Large intestine (tissue), 3 donors: Measurements from ENCODE around the gene TTYH2. TPM values are rescaled to one million over a fixed set of nuclear protein-coding genes. Genes with fewer than 3 reads are reported as not detected.
"Not testable (repeated sequence)": the region's sequence is repeated elsewhere in the genome, so short reads cannot be mapped to it uniquely, and the experiment has no call there.

Experiments used
- DNase-seq, 2 donors: peaks; one replicate each; pipeline versions ENCODE4 v3.0.0 to v3.0.0-alpha.2; 2013
- H3K27ac ChIP-seq: one replicate; pipeline ENCODE4 v1.5.1; 2013; ENCODE audit warnings: low read length
- H3K27me3 ChIP-seq: 2 replicates; pipeline ENCODE4 v1.6.1; 2013; ENCODE audit warnings: low read length; ENCODE audit not compliant: control insufficient read depth, insufficient read depth
- H3K36me3 ChIP-seq: 2 replicates; pipeline ENCODE4 v1.6.1; 2013; ENCODE audit warnings: low read length; ENCODE audit not compliant: control insufficient read depth, insufficient read depth
- H3K4me1 ChIP-seq: one replicate; pipeline ENCODE4 v1.6.1; 2013; ENCODE audit warnings: low read length; ENCODE audit not compliant: control insufficient read depth, insufficient read depth
- H3K4me3 ChIP-seq: one replicate; pipeline ENCODE4 v1.5.1; 2013; ENCODE audit warnings: low read length
- H3K9me3 ChIP-seq: one replicate; pipeline ENCODE4 v1.6.1; 2013; ENCODE audit warnings: mild to moderate bottlenecking, low read depth, low read length, moderate library complexity; ENCODE audit not compliant: control insufficient read depth
- WGBS: methylation state at CpG from one replicate; pipeline ENCODE4 v1.1.5; 2013; ENCODE audit warnings: low lambda C conversion rate; ENCODE audit not compliant: insufficient coverage; 5-methylcytosine and 5-hydroxymethylcytosine counted together
- polyA plus RNA-seq: library from polyadenylated mRNA; unstranded; fragments of 120-200 nt; gene quantifications from one replicate; pipeline ENCODE4 v1.2.1, GENCODE V29; 2013

TTYH2 gene
- polyA plus RNA-seq, 1 donor: 60.8 TPM

GRCh38 chr17:74257311-74257710, 43.9 kb downstream of the TTYH2 start:
- no peaks in the 10 kb centered on the region for H3K27me3 ChIP-seq
- H3K9me3 ChIP-seq: no peaks in the 10 kb centered on the region
- no peak for DNase-seq
- H3K4me1 ChIP-seq: no peaks in the 10 kb centered on the region
- no CpG with 5 or more reads among the region's 10 CpGs for WGBS
- no peak overlapping the region for H3K27ac ChIP-seq
- peaks cover 48% of the 10 kb centered on the region for H3K36me3 ChIP-seq
- H3K4me3 ChIP-seq: no peak overlapping the region

- no peaks in the 10 kb centered on the region for H3K4me1 ChIP-seq
- H3K27ac ChIP-seq: no peak overlapping the region
- DNase-seq: no peak
- H3K27me3 ChIP-seq: no peaks in the 10 kb centered on the region
- H3K9me3 ChIP-seq: no peaks in the 10 kb centered on the region
- H3K4me3 ChIP-seq: no peak overlapping the region
- WGBS: no CpG with 5 or more reads among the region's 21 CpGs
- peaks cover 30% of the 10 kb centered on the region for H3K36me3 ChIP-seq
Observed at GRCh38 chr17:74259667-74260524, 46.5 kb downstream of the TTYH2 start.

- no peak for DNase-seq
- Histone ChIP-seq H3K36me3 (peaks cover 27% of the 10 kb centered on the region), H3K4me1 (no peaks in the 10 kb centered on the region), H3K27ac (no peak overlapping the region), H3K4me3 (no peak overlapping the region), H3K9me3 (no peaks in the 10 kb centered on the region), H3K27me3 (no peaks in the 10 kb centered on the region)
- no CpG with 5 or more reads among the region's 6 CpGs for WGBS
Observed at GRCh38 chr17:74260525-74260850, 47.1 kb downstream of the TTYH2 start.

DNA sequence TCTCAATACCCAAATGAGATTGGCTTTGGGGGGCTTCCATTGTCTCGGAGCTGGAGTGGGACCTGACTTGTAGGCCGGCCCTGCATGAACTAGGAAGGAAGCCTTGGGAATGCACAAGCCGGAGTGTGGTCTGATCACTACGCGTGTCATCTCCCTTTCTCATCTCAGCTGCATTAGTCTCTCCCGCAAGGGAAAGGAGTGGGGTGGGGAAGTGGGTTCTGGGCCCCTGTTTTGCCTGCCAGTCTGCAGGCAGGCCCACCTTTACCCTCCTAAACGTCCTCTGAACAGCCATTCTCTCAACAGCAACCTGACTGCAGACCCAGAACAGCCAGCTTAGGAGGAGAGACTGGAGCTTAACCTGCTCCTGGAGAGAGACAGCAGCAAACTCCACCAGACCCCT, 49.2 kb downstream of the TTYH2 start:
- Histone ChIP-seq H3K4me3 (no peak overlapping the region), H3K9me3 (no peaks in the 10 kb centered on the region), H3K36me3 (peaks cover 16% of the 10 kb centered on the region), H3K27me3 (no peaks in the 10 kb centered on the region), H3K4me1 (no peaks in the 10 kb centered on the region), H3K27ac (no peak overlapping the region)
- DNase-seq: no peak
- no CpG with 5 or more reads among the region's 7 CpGs for WGBS

DNA sequence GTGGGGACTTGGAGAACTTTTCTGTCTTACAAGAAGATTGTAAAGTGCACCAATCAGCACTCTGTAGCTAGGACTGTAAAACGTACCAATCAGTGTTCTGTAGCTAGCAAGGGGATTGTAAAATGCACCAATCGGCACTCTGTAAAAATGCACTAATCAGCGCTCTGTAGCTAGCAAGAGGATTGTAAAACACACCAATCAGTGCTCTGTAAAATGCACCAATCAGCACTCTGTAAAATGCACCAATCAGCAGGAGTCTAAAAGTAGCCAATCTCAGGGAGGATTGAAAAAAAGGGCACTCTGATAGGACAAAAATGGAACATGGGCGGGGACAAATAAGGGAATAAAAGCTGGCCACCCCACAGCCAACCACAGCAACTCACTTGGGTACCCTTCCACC, 53.7 kb downstream of the TTYH2 start:
- H3K27ac ChIP-seq, DNase-seq, H3K27me3 ChIP-seq, H3K4me1 ChIP-seq, H3K4me3 ChIP-seq, H3K9me3 ChIP-seq, H3K36me3 ChIP-seq: not testable (repeated sequence)
- 60% methylated on average over 1 of the region's 4 CpGs for WGBS

DNA sequence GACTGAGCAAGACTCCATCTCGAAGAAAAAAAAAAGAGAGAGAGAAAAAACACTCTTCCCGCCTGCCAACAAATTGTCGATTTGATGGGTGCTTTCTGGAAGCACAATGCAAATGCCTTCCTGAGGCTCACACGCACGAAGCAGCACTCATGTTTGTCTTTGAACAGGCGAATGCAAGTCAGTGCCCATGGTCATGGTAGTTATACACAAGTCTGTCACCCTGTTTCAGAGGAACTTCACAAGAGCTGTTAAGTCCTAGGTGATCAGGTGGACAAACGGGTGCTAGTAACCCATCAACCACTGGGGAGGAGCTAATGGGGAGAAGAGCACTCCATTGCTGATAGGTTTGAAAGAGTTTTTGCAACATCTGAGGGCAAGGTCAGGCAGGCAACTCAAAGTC, 54.2 kb downstream of the TTYH2 start:
- Histone ChIP-seq H3K27ac (no peak overlapping the region), H3K9me3 (no peaks in the 10 kb centered on the region), H3K36me3 (no peaks in the 10 kb centered on the region), H3K4me3 (no peak overlapping the region), H3K27me3 (no peaks in the 10 kb centered on the region), H3K4me1 (no peaks in the 10 kb centered on the region)
- no peak for DNase-seq
- 100% methylated on average over 2 of the region's 7 CpGs for WGBS

DNA sequence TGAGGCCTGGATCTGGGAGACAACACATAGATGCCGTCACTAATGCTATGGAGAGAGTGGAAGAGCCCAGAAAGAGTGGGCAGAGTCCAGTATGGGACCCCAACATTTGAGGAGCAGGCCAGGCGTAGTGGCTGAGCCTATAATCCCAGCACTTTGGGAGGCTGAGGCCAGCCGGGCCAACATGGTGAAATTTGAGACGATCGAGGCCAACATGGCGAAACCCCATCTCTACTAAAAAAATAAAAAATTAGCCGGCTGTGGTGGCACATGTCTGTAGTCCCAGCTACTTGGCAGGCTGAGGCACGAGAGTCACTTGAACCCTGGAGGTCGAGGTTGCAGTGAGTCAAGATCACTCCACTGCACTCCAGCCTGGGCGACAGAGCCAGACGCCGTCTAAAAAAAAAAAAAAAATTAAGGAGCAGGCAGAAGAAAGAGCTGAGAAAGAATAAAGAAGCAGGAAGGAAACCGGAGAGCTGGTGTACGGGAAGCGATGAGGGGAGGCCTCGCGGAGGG, 54.7 kb downstream of the TTYH2 start:
- H3K4me1 ChIP-seq: no peaks in the 10 kb centered on the region
- 85% methylated on average over 4 of the region's 17 CpGs for WGBS
- H3K9me3 ChIP-seq: no peaks in the 10 kb centered on the region
- no peak for DNase-seq
- no peaks in the 10 kb centered on the region for H3K36me3 ChIP-seq
- H3K4me3 ChIP-seq: no peak overlapping the region
- H3K27ac ChIP-seq: no peak overlapping the region
- no peaks in the 10 kb centered on the region for H3K27me3 ChIP-seq

GRCh38 chr17:74268558-74268957, 55.2 kb downstream of the TTYH2 start:
- no peaks in the 10 kb centered on the region for H3K9me3 ChIP-seq
- DNase-seq: no peak
- H3K36me3 ChIP-seq: no peaks in the 10 kb centered on the region
- H3K27me3 ChIP-seq: no peaks in the 10 kb centered on the region
- H3K4me3 ChIP-seq: no peak overlapping the region
- H3K4me1 ChIP-seq: no peaks in the 10 kb centered on the region
- WGBS: no CpG with 5 or more reads among the region's 8 CpGs
- no peak overlapping the region for H3K27ac ChIP-seq

DNA sequence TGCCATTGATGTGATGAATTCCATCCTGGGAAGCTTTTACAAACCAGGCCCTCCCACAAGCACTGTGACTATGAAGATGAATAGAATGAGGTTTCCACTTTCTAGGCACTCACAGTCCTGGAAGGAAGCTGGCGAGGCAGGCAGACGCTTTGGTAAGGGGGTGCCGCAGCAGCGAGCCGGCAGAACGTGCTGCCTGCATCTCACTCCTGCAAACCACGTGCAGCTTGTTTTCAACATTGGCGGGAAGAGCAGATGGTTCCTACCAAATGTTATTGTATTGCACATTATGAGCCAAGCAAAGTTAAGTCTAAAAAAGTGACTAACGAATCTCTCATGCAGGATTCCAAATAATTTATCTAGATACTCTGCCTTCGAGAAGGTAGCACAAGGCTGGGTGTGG, 57.0 kb downstream of the TTYH2 start:
- Histone ChIP-seq H3K27ac (no peak overlapping the region), H3K27me3 (peaks cover 9% of the 10 kb centered on the region), H3K4me3 (no peak overlapping the region), H3K36me3 (no peaks in the 10 kb centered on the region), H3K9me3 (no peaks in the 10 kb centered on the region), H3K4me1 (peaks cover 7% of the 10 kb centered on the region)
- no CpG with 5 or more reads among the region's 10 CpGs for WGBS
- DNase-seq: no peak

DNA sequence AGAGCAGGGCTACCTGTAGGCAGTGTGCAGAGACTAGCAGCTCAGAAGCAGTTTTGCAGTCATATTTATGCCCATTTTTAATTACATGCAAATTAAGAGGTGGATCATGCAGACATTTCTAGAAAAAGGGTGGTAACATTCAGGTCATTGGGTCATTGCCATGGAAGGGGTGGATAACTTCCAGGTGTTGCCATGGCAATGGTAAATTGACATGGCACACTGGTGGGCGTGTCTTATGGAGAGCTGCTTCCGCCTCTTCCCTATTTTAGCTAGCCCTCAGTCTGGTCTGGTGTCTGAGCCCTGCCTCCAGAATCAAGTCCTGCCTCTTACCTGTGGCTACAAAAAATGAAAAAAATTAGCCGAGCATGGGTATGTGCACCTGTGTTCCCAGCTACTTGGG, 57.9 kb downstream of the TTYH2 start:
- no peak for DNase-seq
- no CpG with 5 or more reads among the region's 3 CpGs for WGBS
- Histone ChIP-seq H3K4me3 (no peak overlapping the region), H3K36me3 (no peaks in the 10 kb centered on the region), H3K27ac (no peak overlapping the region), H3K4me1 (peaks cover 7% of the 10 kb centered on the region), H3K27me3 (peaks cover 9% of the 10 kb centered on the region), H3K9me3 (no peaks in the 10 kb centered on the region)
